Stimulated activated CD4-positive, alpha-beta T cell treated with anti-CD3 and anti-CD28 coated beads, TNF-alpha, amount 100 ng/mL, for 4 hours (primary cell): ENCODE results near the gene TRIO.

ENCODE experiments used
- DNase-seq, 3 experiments: peaks; one replicate each; pipeline ENCODE4 v3.0.0-alpha.2; 2020; ENCODE audit warnings: low read depth in 3 of 3

TRIO gene

GRCh38 chr5:14355391-14355790, 212.2 kb downstream of the TRIO start:
- DNase-seq: no peak

DNA sequence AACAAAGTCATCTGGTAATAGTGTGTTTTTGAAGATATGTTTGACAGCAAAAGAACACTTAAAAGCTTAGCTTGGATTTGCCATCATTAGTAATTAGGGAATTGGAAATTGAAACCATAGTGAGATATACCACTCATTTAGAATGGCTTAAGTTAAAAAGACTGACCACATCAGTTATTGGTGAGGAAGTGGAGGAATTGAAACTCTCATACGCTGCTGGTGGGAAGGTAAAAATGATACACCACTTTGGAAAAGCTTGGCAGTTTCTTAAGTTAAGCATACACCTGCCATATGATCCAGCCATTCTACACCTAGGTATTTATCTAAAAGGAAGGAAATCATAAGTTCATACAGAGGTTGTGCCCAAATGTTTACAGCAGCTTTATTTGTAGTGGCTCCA, 213.2 kb downstream of the TRIO start:
- DNase-seq: no peak

DNA sequence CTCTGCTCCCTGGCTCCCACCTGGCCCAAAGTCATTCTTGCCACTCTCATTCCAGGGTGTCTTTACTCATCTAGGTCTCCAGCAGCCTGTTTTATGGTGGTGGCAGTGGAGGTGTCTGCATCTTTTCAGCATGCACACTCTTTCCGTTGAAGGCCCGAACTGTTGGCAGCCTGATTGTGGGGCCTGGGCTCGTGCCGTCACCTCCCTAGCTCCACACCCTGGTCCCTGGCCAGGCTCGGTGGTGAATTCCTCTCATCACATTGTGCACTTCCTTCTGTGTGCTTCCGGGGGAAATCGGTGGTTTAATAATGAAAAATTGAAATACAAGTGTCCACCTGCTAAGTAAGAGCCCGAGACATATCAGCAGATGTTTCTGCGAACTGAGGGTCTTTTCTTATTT, 214.3 kb downstream of the TRIO start:
- DNase-seq: no peak

GRCh38 chr5:14357851-14358250, 214.7 kb downstream of the TRIO start:
- no peak for DNase-seq

- DNase-seq: no peak
These were observed 215.4 kb downstream of the TRIO start for GRCh38 chr5:14358536-14358935.

DNA sequence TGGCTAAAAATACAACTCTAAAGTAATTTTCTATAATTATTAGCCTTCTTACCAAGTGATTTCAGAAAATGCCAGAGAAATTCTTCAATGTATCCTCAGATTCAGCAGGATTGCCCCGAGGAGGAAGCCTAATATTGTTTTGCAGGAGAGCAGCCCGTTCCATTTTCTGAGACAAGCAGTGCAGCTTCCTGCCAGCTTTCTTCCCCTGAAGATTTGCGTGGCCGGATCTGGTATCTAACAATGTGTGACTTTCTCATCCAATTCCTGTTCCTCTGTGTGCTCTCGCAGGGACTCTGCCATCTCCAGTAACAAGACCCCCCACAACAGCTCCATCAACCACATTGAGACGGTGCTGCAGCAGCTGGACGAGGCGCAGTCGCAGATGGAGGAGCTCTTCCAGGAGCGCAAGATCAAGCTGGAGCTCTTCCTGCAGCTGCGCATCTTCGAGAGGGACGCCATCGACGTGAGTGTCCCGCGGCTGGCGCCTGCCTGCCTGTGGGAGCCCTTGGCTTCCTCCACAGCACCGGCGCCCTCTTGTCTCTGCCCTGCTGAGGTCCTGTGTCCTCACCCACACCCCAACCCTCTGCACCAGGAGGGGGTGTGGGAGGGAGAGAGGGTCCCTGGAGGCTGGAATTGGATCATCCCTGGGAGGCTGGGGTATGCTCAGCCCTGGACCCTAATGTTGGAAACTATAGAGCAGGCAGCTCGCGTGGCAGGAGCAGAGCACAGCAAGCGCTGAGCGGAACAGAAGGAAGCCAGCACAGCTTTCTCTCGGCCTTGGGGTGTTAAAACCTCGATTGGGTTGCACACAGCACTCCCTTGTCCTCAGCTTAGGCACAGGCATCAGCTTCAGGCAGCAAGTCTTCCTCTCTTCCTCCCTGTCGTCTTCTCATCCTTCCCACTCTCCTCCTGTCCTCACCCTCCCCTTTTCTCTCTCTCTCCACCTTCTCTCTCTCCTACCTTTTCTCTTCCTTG, 216.2 kb downstream of the TRIO start:
- no peak for DNase-seq

DNA sequence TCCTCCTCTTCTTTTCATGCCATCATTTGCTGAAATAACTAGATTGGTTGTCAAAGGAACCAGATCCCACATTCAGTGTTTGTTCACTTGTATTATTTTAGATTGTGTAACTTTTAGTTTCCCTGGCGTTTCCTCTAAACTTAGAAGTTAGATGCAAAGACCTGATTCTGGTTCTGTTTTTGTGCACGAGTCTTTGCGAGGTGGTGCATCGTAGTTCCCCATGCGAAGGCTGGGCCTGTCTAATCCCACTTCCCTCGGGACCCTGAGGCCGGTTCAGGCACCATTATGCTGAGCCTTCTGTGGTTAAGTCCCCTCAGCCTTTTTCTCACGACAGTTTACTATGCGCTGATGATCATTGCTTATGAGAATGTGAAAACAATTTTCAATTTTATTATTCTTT, 219.3 kb downstream of the TRIO start:
- DNase-seq: no peak

DNA sequence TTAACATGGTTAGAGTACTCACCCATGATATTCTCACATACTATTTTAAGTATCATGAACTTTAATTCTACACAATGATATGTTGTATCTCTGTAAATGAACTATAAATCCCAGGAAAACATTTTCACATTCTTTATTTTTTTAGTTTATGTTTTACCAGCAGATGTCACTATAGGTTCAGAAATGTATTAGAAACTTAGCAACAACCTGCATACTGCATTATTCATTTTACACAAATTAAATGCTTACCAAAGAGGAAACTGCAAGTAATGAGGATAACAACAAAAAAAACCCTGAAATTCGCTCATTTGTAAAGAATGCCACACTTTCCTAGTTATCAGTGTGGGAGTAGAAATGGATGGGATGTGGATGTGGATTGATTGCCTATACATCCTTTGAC, 221.0 kb downstream of the TRIO start:
- DNase-seq: no peak

GRCh38 chr5:14364576-14365472, 221.7 kb downstream of the TRIO start:
- no peak for DNase-seq

DNA sequence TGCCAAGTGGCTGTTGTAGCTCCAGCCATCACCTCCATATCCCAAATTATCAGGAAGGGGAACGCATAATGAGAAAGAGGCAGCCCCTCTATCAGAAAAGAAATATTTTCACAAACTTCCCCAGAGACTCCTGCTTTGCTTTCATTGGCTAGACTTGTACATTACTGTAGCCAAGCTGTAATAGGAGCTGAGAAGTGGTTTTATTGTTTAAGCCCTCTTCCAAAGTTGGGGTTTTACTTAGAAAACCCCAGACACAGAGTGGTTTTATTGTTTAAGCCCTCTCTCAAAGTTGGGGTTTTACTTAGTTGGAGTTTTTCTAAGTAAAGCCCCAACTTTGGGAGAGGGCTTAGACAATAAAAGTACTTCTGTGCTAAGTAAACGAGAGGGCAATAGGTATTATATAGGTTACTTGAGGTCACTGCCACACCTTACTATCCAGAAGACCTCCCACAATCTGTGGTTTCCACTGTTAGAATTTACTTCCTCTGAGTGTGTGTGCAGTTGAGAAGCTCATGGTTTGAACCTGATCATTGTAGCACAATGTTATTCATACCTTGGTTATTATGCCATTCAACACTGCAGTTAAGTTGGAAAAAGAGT, 222.8 kb downstream of the TRIO start:
- no peak for DNase-seq

- no peak for DNase-seq
These were observed 223.6 kb downstream of the TRIO start for GRCh38 chr5:14366763-14367162.

DNA sequence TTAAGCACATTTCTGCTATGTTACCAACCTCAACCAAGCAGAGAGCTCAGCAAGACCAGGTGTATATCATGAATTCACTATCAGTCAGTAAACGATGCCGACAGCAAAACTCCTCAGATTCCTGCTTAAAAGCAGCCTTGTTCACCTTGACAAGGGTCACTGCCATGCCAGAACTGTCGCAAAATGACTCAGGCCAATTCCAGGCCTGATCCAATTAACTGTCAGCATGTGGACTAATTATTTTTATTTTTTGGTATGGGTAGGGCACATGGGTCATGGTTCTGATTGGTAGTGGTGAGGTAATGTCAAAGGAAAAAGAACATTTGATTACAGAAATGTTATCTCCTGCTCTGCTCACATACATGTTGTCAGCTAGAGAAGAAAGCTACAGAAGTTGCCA, 224.2 kb downstream of the TRIO start:
- DNase-seq: no peak

- no peak for DNase-seq
These were observed 226.6 kb downstream of the TRIO start for GRCh38 chr5:14369780-14370179.

DNA sequence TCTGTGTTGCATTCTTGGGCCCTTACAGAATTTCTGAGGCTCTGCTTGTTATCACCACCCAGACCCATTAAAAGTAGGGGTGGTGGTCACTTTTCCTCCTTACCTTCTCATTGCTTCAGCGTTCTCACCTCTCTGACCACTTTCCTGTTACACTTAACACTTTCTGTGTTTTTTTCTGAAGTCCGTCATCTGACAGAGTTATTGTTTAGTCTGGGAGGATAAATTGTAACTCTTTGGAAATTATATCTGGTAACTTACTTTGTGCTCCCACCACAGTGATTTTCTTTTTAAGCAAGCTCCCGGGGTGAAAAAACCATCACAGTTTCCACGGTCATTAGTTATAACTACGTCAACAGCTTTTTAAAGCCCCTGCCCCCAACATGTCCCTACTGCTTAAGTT, 227.2 kb downstream of the TRIO start:
- no peak for DNase-seq

GRCh38 chr5:14373685-14374084, 230.5 kb downstream of the TRIO start:
- DNase-seq: no peak

GRCh38 chr5:14374100-14374499, 231.0 kb downstream of the TRIO start:
- DNase-seq: no peak

DNA sequence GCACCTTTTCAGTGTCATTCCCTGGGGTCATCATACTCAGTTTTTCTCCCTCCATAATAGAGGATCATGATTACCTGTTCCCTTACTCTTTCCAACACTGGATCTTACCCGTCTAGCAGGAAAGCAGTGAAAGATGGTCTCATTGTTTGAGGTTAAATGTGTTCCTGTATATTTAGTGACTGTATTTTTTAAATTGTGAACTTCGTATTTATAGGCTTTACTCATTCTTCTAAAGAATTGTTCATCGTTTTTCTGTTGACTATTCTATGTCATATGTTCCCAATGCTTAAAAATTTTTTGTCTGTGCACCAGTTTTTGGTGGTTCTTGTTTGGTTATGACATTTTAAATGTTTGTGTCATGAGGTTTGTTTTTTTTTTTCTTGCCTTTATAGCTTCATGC, 233.6 kb downstream of the TRIO start:
- DNase-seq: no peak

DNA sequence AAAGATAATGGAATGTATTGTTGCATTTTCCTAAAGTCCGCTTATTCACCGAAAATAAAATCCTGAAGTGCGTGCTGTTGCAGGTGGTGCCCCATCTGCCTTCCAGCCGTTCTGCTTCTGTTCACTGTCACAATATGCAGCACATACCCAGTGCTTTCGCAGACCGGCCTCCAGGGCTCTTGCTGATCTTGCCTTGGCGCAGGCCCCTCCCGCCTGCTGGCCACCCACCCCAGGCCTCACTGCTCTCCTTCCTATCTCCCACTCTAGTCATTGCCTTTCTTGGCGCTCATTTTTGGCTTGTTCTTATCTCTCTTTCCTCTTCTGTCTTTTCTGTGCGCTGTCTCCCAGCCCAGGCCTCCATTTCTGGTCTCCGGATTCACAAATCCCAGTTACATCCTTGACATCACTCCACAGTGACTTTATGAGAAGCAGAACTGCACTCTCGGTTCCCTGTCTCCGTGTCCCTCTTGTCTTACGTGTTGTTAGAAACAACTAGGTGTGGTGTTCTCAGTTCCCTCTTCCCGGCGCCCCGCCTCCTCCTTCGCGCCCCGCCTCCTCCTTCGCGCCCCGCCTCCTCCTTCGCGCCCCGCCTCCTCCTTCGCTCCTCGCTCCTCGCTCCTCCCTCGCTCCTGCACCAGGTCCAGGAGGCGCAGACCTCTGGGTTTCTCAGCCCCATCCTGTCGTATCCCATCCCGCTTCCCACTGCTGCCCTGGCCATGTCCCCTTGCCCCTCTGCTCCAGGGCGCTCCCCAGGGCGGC, 236.8 kb downstream of the TRIO start:
- DNase-seq: no peak

DNA sequence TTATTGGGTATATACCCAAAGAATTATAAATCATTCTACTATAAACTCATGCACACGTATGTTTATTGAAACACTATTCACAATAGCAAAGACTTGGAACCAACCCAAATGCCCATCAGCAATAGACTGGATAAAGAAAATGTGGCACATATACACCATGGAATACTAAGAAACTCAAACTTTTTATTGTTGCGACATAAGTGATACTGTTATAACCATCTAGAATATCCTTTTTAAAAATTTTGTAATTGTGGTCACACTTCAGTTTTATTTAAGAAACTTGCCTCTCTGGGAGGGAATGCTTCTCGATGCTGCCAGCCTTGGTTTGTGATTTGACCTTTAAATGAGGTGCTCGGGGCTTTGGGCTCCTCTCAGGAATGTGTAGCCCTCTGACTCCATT, 237.6 kb downstream of the TRIO start:
- DNase-seq: no peak

GRCh38 chr5:14382640-14383039, 239.5 kb downstream of the TRIO start:
- no peak for DNase-seq

DNA sequence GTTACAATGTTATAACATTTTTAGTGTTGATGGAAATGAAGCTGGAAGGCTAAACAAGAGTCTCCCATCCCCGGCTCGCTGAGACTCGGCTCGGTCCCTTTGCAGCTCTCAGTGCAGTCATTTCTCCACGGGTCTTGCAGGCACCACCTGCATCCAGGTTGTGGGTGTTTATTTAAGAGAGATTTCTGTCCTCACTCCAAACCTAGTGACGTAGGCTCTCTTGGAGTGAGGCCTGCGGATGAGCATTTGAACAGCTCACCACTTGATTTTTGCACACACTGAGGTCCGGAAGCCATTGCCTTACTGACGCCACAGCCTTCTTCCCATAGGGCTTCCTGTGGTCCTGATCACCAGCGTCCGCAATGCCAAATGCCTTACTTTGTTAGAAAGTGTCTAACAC, 240.8 kb downstream of the TRIO start:
- no peak for DNase-seq

DNA sequence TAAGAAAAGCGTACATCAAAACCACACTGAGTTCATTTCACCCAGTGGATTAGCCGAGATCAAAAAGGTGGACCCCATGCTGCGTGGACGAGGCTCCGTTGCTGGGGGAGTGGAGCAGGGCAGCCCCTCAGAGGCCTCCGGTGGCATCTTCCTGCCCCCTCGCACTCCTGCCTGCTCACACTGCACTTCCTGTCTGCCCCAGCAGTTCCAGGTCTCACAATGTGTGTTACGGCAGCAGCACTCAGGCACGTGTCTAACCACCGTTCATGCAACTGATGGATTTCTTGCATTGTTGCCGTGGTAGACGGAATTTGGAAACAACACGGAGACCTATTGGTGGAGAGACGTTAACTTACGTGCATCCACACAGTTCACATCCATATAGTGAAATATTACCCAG, 241.9 kb downstream of the TRIO start:
- no peak for DNase-seq
